Stimulated activated CD8-positive, alpha-beta memory T cell treated with anti-CD3 and anti-CD28 coated beads, Interleukin-15, amount 100 ng/mL, for 24 hours (primary cell): ENCODE results near the gene ZNF692.
"Not testable (repeated sequence)": the region's sequence is repeated elsewhere in the genome, so short reads cannot be mapped to it uniquely, and the experiment has no call there.

ENCODE experiments used
- DNase-seq: peaks from one replicate; pipeline ENCODE4 v3.0.0-alpha.2; 2020; ENCODE audit warnings: low read depth

Gene ZNF692

GRCh38 chr1:248807067-248807737 is 51.7 kb downstream of the ZNF692 start:
- DNase-seq = no peak

DNA sequence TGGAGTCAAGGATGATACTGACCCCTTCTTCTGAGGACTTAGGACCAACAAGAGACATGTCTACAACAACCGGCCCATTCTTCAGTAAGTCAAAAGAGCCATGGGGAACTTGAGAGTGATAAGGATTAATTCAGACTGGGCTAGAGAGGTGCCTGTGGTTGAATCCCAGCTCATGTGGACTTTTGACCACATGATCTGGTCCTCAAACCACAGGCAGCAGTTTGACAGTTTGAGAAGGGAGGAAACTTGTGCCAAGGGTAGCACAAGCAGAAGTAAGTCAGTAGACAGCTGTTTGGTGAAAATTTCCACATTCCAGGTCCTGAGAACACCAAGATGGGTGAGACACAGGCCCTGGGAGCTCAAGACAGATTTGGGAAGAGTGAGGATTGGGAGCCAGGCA is 53.0 kb downstream of the ZNF692 start:
- no peak for DNase-seq

GRCh38 chr1:248804771-248805681 is 53.9 kb downstream of the ZNF692 start:
- DNase-seq = no peak

DNA sequence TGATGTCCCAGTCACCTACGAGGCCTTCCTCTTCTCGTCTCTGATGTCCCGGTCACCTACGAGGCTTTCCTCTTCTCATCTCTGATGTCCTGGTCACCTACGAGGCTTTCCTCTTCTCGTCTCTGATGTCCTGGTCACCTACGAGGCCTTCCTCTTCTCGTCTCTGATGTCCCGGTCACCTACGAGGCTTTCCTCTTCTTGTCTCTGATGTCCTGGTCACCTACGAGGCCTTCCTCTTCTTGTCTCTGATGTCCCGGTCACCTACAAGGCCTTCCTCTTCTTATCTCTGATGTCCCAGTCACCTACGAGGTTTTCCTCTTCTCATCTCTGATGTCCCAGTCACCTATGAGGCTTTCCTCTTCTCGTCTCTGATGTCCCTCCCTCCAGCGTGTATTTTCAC is 55.4 kb downstream of the ZNF692 start:
- DNase-seq = not testable (repeated sequence)

- DNase-seq = no peak
Observed at GRCh38 chr1:248802454-248802853, 56.4 kb downstream of the ZNF692 start.

GRCh38 chr1:248800459-248800858 is 58.4 kb downstream of the ZNF692 start:
- DNase-seq = no peak
